H9 (cell line): ENCODE data around the gene PRAMEF1. TPM values are rescaled to one million over a fixed set of nuclear protein-coding genes. Genes with fewer than 3 reads are reported as not detected.

ENCODE experiments used
- total RNA-seq: library from RNA; stranded (reverse); gene quantifications from 2 replicates; pipeline ENCODE4 v1.2.1, GENCODE V29; 2021

Gene PRAMEF1
- total RNA-seq, 1 experiment from 2014 or later = not detected

Other genes with a start within 250 kb of the PRAMEF1 start
- gene DHRS3, start 173.2 kb upstream of the PRAMEF1 start, total RNA-seq = 52.2 and 54.5 TPM in 2 replicates
- gene AADACL4, start 147.3 kb upstream of the PRAMEF1 start, total RNA-seq = not detected in 2 replicates
- 0.22 and 0.35 TPM in 2 replicates for gene AADACL3, start 75.3 kb upstream of the PRAMEF1 start, total RNA-seq
- gene CFAP107, start 45.2 kb upstream of the PRAMEF1 start, total RNA-seq = not detected in 2 replicates
- not detected in 2 replicates for gene PRAMEF12, start 17.7 kb upstream of the PRAMEF1 start, total RNA-seq
- gene PRAMEF11, start 40.0 kb downstream of the PRAMEF1 start, total RNA-seq = not detected in 2 replicates
- gene HNRNPCL1, start 57.3 kb downstream of the PRAMEF1 start, total RNA-seq = not detected in 2 replicates
- gene PRAMEF2, start 65.7 kb downstream of the PRAMEF1 start, total RNA-seq = not detected in 2 replicates
- gene PRAMEF4, start 94.8 kb downstream of the PRAMEF1 start, total RNA-seq = not detected in 2 replicates
- gene PRAMEF10, start 106.9 kb downstream of the PRAMEF1 start, total RNA-seq = not detected in 2 replicates
- not detected in 2 replicates for gene PRAMEF7, start 125.2 kb downstream of the PRAMEF1 start, total RNA-seq
- gene PRAMEF6, start 156.2 kb downstream of the PRAMEF1 start, total RNA-seq = not detected in 2 replicates